GDM1 (cell line): ENCODE data around the gene NOTCH1.
A peak's percentile ranks its signal among the peaks of the same experiment; 100 is the strongest.
"Not testable (repeated sequence)": the region's sequence is repeated elsewhere in the genome, so short reads cannot be mapped to it uniquely, and the experiment has no call there.

Source experiments
- DNase-seq: peaks from one replicate; lab custom pipeline; 2025; lab: John Stamatoyannopoulos, UW

Gene NOTCH1

DNA sequence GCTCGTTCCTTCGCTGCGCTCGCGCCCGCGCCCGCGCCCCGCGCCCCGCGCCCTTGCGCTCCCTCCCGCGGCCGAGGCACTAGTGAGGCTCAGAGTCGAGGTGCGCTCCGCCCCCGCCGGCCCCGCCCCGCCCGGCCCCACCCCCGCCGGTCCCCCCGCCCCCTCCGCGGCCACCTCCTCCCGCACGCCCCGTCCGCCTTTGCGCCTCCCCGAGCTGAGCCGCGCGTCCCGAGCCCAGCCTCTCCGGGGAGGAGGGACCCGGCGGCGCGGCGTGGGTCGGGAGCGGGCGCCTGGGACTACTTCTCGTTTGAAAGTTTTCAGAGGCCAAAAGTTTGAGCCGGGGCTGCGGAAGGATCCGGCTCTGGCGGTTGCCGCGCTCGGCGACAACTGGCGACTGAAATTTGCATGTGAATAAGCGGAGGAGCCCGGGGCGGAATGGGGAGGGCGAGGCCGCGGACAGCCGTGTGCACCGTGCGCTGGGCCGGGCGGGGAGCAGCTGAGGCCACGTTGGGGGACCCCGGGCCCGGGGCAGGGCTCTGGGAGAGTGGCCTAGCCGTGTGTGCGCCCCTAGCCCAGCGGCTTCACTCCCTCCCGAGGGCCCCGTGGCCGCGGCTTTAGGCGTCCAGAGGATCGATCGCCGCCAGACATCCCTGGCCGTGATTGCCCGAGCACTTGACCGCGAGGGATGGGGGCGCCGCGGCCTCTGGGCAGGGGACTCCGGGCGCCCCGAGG, at the start of gene NOTCH1:
NOTCH1 (minus strand) TSS at position 84 of the 732 bp plus-strand sequence. CDS start 262 bp downstream, outside the sequence.
- DNase-seq = peak; percentile 95

DNA sequence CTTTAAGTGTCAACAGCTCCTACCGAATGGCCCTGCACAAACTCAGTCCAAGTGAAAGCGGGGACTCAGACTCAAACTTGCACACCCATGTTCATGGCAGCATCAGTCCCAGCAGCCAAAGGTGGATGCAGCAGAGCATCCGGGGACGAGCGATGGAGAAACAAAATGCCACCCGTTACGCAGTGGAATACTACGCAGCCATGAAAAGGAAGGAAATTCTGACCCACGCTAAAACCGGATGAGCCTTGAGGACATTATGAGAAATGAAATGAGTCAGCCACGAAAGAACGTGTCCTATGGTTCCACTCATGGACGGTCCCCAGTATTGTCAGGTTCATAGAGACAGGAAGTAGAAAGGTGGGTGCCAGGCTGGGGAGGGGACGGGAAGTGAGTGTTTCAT, 48.6 kb upstream of the NOTCH1 start:
- DNase-seq = no peak

DNA sequence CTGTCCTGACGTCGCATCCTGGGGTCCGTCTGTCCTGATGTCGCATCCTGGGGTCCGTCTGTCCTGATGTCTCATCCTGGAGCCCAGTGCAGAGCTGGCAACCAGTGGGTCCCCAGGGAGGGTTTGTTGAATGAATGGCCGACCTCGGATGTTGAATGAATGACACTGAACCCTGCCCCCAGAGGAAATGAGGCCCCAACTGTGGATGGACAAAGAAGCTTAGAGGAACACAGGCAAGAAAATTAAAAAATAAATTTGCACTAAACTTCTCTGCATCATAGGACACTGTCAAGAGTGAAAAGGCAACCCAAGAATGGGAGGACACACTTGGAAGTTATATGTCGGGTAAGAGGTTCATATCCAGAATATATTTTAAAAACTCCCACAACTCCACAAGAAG, 47.7 kb upstream of the NOTCH1 start:
- no peak for DNase-seq

DNA sequence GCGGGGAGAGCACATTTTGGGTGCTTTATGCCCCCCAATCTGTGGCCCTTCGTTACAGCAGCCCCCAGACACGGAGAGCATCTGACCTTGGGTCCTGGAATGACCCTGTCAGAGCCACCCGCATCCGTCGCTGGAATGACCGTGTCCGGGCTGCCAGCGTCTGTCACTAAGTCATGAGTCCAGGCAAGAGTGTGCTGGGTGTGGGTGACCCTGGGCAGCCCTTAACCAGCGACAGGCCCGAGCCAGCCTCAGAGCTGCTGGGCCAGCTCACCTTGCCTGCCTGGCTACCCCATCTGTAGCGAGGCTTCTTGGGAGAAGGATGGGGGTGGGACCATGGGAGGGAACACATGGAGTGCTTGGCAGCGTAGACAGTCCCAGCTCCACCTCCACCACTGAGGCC, 46.8 kb upstream of the NOTCH1 start:
- DNase-seq = no peak

- no peak for DNase-seq
Measured at GRCh38 chr9:136590821-136591752, 45.2 kb upstream of the NOTCH1 start.

- DNase-seq = no peak
Measured at GRCh38 chr9:136589766-136590763, 44.2 kb upstream of the NOTCH1 start.

DNA sequence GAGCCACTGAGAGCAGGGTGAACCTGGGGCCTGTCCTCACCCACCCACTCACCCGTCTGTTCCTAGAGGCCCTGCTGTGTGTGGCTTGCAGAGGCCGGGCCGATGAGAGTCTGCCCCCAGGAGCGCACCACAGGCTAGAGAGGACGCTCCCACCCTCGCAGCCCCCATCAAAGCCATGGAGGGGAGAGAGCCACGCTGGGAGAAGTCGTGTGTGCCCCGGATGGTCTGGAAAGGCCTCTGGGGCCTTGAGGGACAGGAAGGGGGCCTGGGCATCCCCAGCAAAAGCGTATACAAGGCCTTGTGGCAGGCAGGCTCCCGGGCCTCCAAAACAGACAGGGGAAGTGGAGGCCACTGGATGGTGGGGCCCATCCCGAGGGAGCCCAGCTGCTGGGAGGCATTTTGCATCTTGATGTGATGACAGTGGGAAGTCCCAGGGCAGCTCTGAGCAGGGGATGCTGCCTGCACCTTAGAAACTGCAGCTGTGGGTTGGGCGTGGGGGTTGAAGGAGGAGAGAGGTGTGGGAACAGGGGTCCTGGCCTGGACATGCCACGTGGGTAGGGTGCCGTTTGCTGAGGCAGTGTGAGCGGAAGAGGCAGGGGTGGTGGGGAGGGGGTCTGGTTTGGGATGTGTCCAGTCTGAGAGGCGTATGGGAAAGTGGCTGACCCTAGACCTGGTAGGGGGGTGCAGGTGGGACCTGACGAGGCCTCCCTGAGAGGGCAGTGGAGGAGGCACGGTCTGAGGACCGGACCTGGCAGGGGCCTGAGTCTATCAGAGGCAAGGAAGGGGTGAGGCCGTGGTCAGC, 43.0 kb upstream of the NOTCH1 start:
- no peak for DNase-seq

DNA sequence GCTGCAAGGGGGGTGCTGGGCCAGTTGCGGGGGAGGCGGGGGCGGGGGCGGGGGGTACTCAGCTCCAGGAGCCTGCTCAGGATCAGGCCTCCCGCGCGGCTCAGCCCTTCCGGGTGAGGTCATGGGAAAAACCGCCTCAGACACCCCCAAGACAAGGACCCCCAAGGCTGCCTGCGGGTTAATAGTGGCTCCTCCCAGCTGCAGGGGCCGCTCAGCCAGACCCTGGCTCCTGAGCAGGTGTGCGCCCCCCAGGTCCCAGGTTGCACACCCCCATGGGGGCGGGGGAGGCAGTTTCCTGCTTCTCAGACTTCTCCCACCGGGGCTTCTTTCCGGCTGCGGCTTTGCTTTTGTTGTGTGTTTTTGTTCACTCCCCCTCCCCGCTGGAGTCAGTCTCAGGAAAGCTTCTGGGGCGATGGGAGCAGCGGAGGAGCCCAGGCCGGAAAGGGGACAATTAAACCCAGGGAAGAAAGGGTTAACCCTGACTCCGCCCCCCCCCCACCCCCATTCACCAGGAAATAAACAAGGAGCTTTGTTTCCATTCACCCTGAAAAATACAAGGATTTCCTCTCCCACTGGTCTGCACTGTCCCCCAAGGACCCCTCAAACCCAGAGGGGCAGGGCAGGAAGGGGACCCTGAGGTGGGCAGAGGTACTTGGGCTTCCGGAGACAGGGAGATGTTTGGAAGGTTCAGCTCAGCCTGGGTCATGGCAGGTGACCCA, 42.3 kb upstream of the NOTCH1 start:
- no peak for DNase-seq

DNA sequence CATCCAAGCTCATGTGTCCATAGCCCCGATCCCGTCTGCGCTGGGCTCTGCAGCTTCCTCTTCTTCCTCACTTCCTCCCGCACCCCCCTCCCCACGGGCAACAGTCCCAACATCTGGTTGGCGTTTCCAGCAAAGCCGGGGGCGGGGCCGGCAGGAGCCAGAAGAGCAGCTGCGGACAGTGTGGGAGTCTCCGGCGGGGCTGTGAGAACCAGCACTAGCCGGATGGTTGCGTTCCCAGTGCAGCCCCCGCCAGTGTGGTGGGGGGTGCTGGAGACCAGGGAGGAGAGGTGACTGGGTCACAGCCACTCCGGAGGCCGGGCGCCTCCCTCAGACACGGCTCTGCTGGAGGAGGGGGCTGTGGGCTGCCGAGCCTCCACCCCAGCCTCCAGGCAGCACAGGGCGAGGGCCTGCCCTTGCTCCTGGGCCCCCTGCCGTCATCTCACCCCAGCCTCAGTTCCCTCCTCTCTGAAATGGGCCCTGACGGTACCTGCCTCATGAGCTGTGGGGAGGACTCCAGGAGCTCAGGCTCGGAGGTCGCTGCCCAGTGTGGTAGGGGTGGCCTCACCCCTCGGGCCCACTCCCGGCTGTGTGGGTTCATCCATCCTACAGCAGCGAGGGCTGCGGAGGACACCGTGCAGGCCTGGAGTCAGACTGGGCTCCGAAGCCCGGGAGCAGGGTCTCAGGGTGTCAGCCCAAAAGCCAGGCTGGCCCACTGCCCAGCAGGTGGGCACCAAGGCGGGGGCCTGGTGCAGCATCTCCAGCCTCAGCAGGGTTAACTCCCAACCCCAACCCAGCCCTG, 41.5 kb upstream of the NOTCH1 start:
- no peak for DNase-seq

DNA sequence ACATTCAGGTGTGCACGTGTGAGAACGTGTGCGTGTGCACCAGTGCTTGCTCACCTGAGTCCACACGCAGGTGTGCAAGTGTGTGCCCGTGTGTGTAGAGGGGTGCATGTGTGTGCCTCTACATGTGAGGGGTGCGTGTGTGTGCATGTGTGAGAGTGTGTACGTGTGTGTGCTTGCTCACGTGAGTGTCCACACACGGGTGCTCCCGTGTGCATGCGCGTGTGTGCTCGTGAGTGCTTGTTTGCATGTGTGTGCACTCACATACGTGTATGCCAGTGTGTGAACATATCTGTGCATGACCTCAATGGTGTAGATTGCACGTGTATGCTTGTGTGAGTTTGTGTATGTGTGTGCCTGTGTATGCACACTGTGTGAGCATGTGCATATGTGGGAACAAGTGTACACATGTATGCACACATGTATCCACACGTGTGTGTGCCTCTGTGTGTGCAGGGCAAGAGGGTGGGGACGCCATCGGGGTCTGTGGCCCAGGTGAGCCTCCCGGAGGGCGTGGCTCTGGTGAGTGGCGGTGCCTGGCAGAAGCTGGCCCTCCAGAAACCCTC, 40.6 kb upstream of the NOTCH1 start:
- DNase-seq = no peak

DNA sequence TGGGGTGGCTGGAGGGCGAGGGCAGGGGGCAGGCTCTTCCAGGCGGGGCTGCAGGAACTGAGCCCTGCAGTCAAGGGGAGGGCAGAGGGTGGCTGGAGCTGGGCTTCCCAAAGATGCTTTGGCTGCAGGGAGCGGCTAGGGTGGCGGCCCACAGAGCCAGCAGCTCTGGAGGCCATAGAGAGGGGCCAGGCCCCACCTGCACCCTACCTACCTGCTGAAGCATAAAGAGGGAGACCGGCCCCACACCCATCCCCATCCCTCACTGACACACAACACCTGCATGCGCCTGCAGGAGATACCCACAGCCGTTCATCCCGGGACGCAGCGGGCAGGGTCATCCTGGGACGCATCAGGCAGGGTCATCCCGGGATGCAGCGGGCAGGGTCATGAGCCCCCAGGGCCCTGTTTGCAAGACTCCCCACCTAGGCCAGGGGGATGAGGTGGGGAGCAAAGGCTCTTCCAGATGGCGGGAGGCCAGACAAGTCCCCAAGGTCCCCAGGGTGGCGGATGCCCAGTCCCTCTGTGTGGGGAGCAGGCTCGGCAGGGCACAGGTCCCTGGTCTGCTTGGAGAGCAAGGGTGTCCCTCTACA, 39.8 kb upstream of the NOTCH1 start:
- DNase-seq = no peak

DNA sequence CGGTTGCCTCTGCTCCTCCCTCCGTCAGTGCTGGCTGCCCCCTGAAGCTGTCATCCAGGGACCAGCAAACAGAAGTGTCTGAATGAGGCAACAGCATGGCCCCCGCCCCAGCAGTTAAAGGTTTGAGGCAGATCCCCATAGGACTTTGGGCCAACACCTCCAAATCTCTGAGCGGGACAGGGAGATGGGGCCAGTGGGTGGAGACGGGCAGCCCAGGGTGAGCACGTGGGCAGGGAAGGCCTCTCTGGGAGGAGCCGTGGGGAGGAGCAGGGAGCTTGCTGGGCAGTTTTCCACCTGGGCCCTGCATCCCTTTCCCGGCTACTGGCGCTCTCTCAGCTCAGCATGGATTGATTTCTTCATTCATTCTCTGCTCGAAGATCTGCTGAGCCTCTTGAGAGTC, 39.1 kb upstream of the NOTCH1 start:
- DNase-seq = no peak

GRCh38 chr9:136584401-136584932, 38.6 kb upstream of the NOTCH1 start:
- DNase-seq = no peak

DNA sequence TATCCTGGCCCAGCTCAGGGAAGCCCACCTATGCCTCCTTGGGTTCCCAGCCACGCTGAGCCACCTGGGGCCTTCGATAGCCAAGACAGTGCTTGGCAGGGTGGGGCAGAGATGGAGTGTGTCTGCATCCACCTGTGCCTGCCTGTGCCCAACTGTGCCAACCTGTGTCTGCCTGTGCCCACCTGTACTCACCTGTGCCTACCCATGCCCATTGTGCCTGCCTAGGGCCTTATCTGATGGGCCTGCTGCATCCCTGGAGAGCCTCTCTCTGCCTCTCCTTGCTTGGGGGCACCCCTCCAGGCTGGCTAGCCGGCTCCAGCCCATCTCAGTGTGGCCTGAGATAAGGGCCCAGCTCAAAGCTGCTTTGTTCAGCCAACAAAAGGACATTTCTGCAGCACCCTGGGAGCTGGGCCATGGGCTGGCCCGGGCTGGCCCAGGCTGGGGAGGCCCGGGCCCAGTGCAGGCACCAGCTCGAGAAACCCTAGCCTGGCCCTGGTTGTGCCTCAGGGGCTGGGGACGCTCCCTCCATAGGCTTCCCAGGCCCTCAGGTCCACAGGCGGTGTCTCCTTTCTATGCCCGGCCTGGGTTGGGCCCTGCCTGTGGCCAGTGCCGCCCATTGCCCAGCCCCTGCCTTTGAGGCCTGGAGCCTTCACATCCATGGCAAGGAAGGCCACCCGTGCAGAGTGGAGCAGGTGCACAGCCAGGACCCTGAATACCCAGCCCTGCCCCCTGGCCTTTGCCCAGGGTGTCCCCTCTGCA, 37.3 kb upstream of the NOTCH1 start:
- DNase-seq = no peak

DNA sequence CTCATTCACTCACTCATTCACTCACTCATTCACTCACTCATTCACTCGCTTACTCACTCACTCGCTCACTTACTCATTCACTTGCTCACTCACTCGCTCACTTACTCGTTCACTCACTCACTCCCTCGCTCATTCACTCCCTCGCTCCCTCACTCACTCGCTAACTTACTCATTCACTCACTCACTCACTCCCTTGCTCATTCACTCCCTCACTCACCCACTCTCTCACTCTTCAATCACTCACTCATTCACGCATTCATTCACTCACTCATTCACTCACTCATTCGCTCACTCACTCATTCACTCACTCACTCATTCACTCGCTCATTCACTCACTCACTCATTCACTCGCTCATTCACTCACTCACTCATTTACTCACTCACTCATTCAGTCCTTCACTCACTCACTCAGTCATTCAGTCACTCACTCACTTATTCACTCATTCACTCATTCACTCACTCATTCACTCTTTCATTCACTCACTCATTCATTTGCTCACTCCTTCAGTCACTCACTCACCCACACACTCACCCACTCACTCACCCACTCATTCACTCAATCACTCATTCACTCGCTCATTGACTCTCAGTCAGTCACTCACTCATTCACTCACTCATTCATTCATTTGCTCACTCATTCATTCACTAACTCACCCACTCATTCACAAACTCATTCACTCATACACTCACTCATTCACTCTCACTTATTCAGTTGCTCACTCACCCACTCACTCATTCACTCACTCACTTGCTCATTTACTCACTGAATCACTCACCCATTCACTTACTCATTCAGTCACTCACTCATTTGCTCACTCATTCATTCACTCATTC, 36.0 kb upstream of the NOTCH1 start:
- no peak for DNase-seq

- DNase-seq = not testable (repeated sequence)
Measured at GRCh38 chr9:136579650-136580219, 33.9 kb upstream of the NOTCH1 start.
